Cardiac fibroblast (primary cell): ENCODE results near the gene STAG1.

Source experiments
- DNase-seq, 2 donors: peaks; one replicate each; pipeline versions ENCODE4 v3.0.0 to v3.0.0-alpha.2; 2010; ENCODE audit warnings: low read depth in 2 of 2
- H3K4me3 ChIP-seq, 2 donors: replicated peaks in 1 of 2; 1 replicate in 1 of 2; 2 replicates in 1 of 2; pipeline ENCODE4 v1.5.1; 2011; ENCODE audit warnings: low read depth in 2 of 2, low read length in 2 of 2, mild to moderate bottlenecking in 2 of 2, moderate library complexity in 1 of 2
- TF ChIP-seq, protein P1 (sequence below): IDR thresholded peaks from one replicate; pipeline ENCODE4 v1.5.1; 2011; ENCODE audit warnings: low read depth, mild to moderate bottlenecking, low read length, inconsistent platforms

STAG1 gene

GRCh38 chr3:136457793-136458192 lies 294.4 kb downstream of the STAG1 start:
- no peak overlapping the region for H3K4me3 ChIP-seq
- no peak for DNase-seq
- TF ChIP-seq, protein P1, sequence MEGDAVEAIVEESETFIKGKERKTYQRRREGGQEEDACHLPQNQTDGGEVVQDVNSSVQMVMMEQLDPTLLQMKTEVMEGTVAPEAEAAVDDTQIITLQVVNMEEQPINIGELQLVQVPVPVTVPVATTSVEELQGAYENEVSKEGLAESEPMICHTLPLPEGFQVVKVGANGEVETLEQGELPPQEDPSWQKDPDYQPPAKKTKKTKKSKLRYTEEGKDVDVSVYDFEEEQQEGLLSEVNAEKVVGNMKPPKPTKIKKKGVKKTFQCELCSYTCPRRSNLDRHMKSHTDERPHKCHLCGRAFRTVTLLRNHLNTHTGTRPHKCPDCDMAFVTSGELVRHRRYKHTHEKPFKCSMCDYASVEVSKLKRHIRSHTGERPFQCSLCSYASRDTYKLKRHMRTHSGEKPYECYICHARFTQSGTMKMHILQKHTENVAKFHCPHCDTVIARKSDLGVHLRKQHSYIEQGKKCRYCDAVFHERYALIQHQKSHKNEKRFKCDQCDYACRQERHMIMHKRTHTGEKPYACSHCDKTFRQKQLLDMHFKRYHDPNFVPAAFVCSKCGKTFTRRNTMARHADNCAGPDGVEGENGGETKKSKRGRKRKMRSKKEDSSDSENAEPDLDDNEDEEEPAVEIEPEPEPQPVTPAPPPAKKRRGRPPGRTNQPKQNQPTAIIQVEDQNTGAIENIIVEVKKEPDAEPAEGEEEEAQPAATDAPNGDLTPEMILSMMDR = no peak

- TF ChIP-seq, protein P1 = no peak
- DNase-seq = no peak
- no peak overlapping the region for H3K4me3 ChIP-seq
These were observed 296.0 kb downstream of the STAG1 start for GRCh38 chr3:136456196-136456595.

DNA sequence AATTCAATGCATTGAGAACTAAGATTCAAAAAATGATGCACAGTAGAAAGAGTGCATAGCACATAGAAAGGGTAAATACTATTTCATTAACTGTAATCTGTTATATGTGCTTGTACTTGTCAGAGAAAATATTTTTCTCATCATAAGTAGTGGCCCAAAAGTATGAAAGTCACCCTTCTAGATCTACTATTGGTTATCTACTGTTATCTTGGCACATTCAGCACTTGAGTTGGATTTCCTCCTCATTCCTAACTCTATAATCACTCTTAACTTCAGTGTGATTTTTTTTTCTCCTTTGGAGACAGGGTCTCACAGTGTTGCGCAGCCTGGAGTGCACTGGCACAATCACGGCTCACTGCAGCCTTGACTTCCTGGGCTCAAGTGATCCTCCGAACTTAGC lies 307.6 kb downstream of the STAG1 start:
- H3K4me3 ChIP-seq = no peak overlapping the region
- DNase-seq = peak in 1 of 2 donors; percentile 34
- TF ChIP-seq, protein P1 = no peak

- TF ChIP-seq, protein P1 = no peak
- no peak for DNase-seq
- H3K4me3 ChIP-seq = no peak overlapping the region
These were observed 315.1 kb downstream of the STAG1 start for GRCh38 chr3:136437043-136437442.

DNA sequence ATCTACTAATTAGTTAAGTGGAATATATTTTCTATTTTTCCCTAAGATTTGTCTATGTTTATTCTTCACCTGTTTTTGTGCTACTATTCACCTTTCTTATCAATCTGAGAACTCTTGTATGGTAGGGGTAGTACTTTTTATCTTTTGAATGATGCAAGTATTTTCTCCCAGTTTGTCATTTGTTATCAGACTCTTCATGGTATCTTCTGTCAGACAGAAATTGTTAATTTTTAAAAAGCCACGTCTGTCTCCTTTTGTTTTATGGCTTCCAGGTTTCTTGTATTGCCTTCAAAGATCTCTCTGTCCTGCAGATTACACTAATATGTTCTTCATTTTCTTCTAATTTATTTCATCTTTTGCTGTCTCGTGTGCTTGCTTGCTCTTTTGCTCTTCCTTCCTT lies 317.7 kb downstream of the STAG1 start:
- no peak overlapping the region for H3K4me3 ChIP-seq
- TF ChIP-seq, protein P1 = no peak
- DNase-seq = no peak

GRCh38 chr3:136432685-136433084 lies 319.5 kb downstream of the STAG1 start:
- TF ChIP-seq, protein P1 = no peak
- no peak overlapping the region for H3K4me3 ChIP-seq
- DNase-seq = no peak

DNA sequence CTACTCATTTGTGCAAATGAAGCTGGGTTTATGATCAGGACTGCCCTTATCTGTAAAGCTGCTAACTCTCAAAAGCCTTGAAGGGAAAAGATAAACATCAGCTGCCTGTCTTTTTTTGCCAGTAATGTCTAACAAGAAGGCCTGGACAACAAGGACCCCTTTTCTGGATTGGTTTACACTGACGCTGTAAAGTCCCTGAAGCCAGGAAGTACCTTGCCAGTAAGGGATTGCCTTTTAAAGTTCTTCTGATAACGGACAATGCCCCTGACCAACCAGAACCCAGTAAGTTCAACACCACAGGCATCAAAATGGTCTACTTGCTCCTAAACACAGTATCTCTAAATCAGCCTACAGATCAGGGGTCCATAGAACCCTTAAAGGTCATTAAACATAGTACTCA lies 324.0 kb downstream of the STAG1 start:
- H3K4me3 ChIP-seq = no peak overlapping the region
- DNase-seq = peak in 1 of 2 donors; percentile 14

More for the DNA sequence above, 324.0 kb downstream of the STAG1 start:
- TF ChIP-seq, protein P1 = no peak
